H9 (cell line): Measurements from ENCODE around the gene RGL1. TPM values are rescaled to one million over a fixed set of nuclear protein-coding genes. Genes with fewer than 3 reads are reported as not detected.

Source experiments
- DNase-seq: peaks from one replicate; pipeline ENCODE4 v3.0.0-alpha.2; 2017
- H2AFZ ChIP-seq: one replicate; pipeline ENCODE4 v1.6.1; 2013; ENCODE audit warnings: mild to moderate bottlenecking, low read length, control low read depth, moderate library complexity
- H2AK5ac ChIP-seq: 2 replicates; pipeline ENCODE4 v1.6.1; 2013; ENCODE audit warnings: low read length, control low read depth, mixed read lengths; ENCODE audit not compliant: insufficient read length
- H2BK120ac ChIP-seq: one replicate; pipeline ENCODE4 v1.6.1; 2013; ENCODE audit warnings: low read depth, mild to moderate bottlenecking, low read length, control low read depth, inconsistent platforms; ENCODE audit not compliant: poor library complexity, severe bottlenecking
- H2BK12ac ChIP-seq: 2 replicates; pipeline ENCODE4 v1.6.1; 2013; ENCODE audit warnings: low read length, control low read depth, mixed read lengths, low read depth; ENCODE audit not compliant: insufficient read length
- H2BK15ac ChIP-seq: 2 replicates; pipeline ENCODE4 v1.6.1; 2013; ENCODE audit warnings: low read depth, low read length, control low read depth
- H2BK20ac ChIP-seq: one replicate; pipeline ENCODE4 v1.6.1; 2013; ENCODE audit warnings: low read depth, mild to moderate bottlenecking, low read length, control low read depth, inconsistent platforms; ENCODE audit not compliant: poor library complexity, severe bottlenecking
- H2BK5ac ChIP-seq: 2 replicates; pipeline ENCODE4 v1.6.1; 2013; ENCODE audit warnings: low read length, control low read depth, mixed read lengths; ENCODE audit not compliant: insufficient read length
- H3K14ac ChIP-seq: 2 replicates; pipeline ENCODE4 v1.6.1; 2013; ENCODE audit warnings: low read length, control low read depth; ENCODE audit not compliant: insufficient read depth
- H3K18ac ChIP-seq: 2 replicates; pipeline ENCODE4 v1.6.1; 2013; ENCODE audit warnings: low read depth, mild to moderate bottlenecking, mixed read lengths, low read length, control low read depth; ENCODE audit not compliant: insufficient read length
- H3K23ac ChIP-seq: 2 replicates; pipeline ENCODE4 v1.6.1; 2013; ENCODE audit warnings: low read length, control low read depth, mixed read lengths, low read depth; ENCODE audit not compliant: insufficient read length
- H3K23me2 ChIP-seq: 2 replicates; pipeline ENCODE4 v1.6.1; 2013; ENCODE audit warnings: low read depth, mild to moderate bottlenecking, mixed read lengths, low read length, control low read depth; ENCODE audit not compliant: insufficient read length, poor library complexity, severe bottlenecking
- H3K27ac ChIP-seq: 2 replicates; pipeline ENCODE4 v1.5.1; 2013; ENCODE audit warnings: low read length, control low read depth, mixed read lengths, low read depth; ENCODE audit not compliant: insufficient read length
- H3K27me3 ChIP-seq: 2 replicates; pipeline ENCODE4 v1.6.1; 2013; ENCODE audit warnings: low read length, control low read depth, inconsistent platforms; ENCODE audit not compliant: insufficient read depth
- H3K4ac ChIP-seq: 2 replicates; pipeline ENCODE4 v1.6.1; 2013; ENCODE audit warnings: low read depth, mild to moderate bottlenecking, control low read depth, inconsistent platforms, low read length, moderate library complexity
- H3K4me1 ChIP-seq: 2 replicates; pipeline ENCODE4 v1.6.1; 2013; ENCODE audit warnings: low read length, control low read depth, inconsistent platforms; ENCODE audit not compliant: insufficient read depth
- H3K4me2 ChIP-seq: 2 replicates; pipeline ENCODE4 v1.6.1; 2013; ENCODE audit warnings: low read length, control low read depth, mixed read lengths; ENCODE audit not compliant: insufficient read length, insufficient read depth
- H3K56ac ChIP-seq: 2 replicates; pipeline ENCODE4 v1.6.1; 2013; ENCODE audit warnings: low read depth, mild to moderate bottlenecking, mixed read lengths, low read length, control low read depth; ENCODE audit not compliant: insufficient read length
- H3K79me1 ChIP-seq: 2 replicates; pipeline ENCODE4 v1.6.1; 2013; ENCODE audit warnings: low read depth, mild to moderate bottlenecking, moderate library complexity, low read length, control low read depth, inconsistent platforms; ENCODE audit not compliant: insufficient read depth, poor library complexity, severe bottlenecking
- H3K79me2 ChIP-seq: 2 replicates; pipeline ENCODE4 v1.6.1; 2013; ENCODE audit warnings: low read length, control low read depth, inconsistent platforms; ENCODE audit not compliant: insufficient read depth
- H3K9ac ChIP-seq: 2 replicates; pipeline ENCODE4 v1.6.1; 2013; ENCODE audit warnings: low read length, control low read depth, mixed read lengths; ENCODE audit not compliant: insufficient read length; ENCODE audit errors: extremely low read depth
- H3K9me3 ChIP-seq: one replicate; pipeline ENCODE4 v1.6.1; 2013; ENCODE audit warnings: low read depth, low read length, inconsistent platforms; ENCODE audit not compliant: control insufficient read depth
- H3T11ph ChIP-seq: one replicate; pipeline ENCODE4 v1.6.1; 2013; ENCODE audit warnings: mild to moderate bottlenecking, low read length, control low read depth, inconsistent platforms
- H4K20me1 ChIP-seq: one replicate; pipeline ENCODE4 v1.6.1; 2013; ENCODE audit not compliant: control insufficient read depth, insufficient read length, insufficient read depth
- H4K5ac ChIP-seq: 2 replicates; pipeline ENCODE4 v1.6.1; 2013; ENCODE audit warnings: low read depth, mild to moderate bottlenecking, mixed read lengths, low read length, control low read depth; ENCODE audit not compliant: insufficient read length
- H4K8ac ChIP-seq: replicated peaks from 2 replicates; pipeline ENCODE4 v1.6.1; 2013; ENCODE audit warnings: low read length, control low read depth, mixed read lengths, low read depth; ENCODE audit not compliant: insufficient read length
- H4K91ac ChIP-seq: 2 replicates; pipeline ENCODE4 v1.6.1; 2013; ENCODE audit warnings: low read depth, mild to moderate bottlenecking, moderate library complexity, mixed read lengths, low read length, control low read depth; ENCODE audit not compliant: insufficient read length
- H3K27ac Mint-ChIP-seq, 3 experiments: 2 replicates in 2 of 3; 3 replicates in 1 of 3; pipeline ENCODE4 v1.8.0; 2020 to 2021; ENCODE audit warnings: mixed read lengths in 3 of 3, mild to moderate bottlenecking in 1 of 3, moderate library complexity in 1 of 3
- H3K27me3 Mint-ChIP-seq: 2 replicates; pipeline ENCODE4 v1.8.0; 2021; ENCODE audit warnings: low read depth, mild to moderate bottlenecking, moderate library complexity, mixed read lengths
- H3K36me3 Mint-ChIP-seq, 3 experiments: 2 replicates in 2 of 3; 3 replicates in 1 of 3; pipeline ENCODE4 v1.8.0; 2020 to 2021; ENCODE audit warnings: low read depth in 3 of 3, mixed read lengths in 3 of 3; ENCODE audit not compliant: insufficient read depth in 1 of 3
- H3K4me1 Mint-ChIP-seq, 2 experiments: 2 replicates each; pipeline ENCODE4 v1.8.0; 2020; ENCODE audit warnings: mixed read lengths in 2 of 2
- H3K4me3 Mint-ChIP-seq, 2 experiments: 2 replicates in 1 of 2; 3 replicates in 1 of 2; pipeline ENCODE4 v1.8.0; 2020 to 2021; ENCODE audit warnings: mild to moderate bottlenecking in 2 of 2, mixed read lengths in 2 of 2, moderate library complexity in 1 of 2
- H3K9me3 Mint-ChIP-seq, 2 experiments: 2 replicates in 1 of 2; 3 replicates in 1 of 2; pipeline ENCODE4 v1.8.0; 2020; ENCODE audit warnings: mild to moderate bottlenecking in 2 of 2, mixed read lengths in 2 of 2, moderate library complexity in 1 of 2
- WGBS: extraction: QIAGEN DNeasy Blood & Tissue Kit; methylation state at CpG from one replicate; pipeline ENCODE4 v1.1.7; 2013; ENCODE audit warnings: missing lambda C conversion rate, low lambda C conversion rate, mixed read lengths; ENCODE audit not compliant: insufficient read length; ENCODE audit errors: extremely low coverage; 5-methylcytosine and 5-hydroxymethylcytosine counted together
- total RNA-seq: library from RNA; stranded (reverse); gene quantifications from 2 replicates; pipeline ENCODE4 v1.2.1, GENCODE V29; 2021
- TF ChIP-seq, protein P1 (sequence below): fragments of 200-600 bp; sonication (generic); conservative IDR thresholded peaks from 3 replicates; pipeline ENCODE4 v1.8.0; 2021; ENCODE audit warnings: antibody characterized with exemption, mild to moderate bottlenecking

RGL1 gene
- total RNA-seq, 1 experiment from 2014 or later: 1.4 TPM

DNA sequence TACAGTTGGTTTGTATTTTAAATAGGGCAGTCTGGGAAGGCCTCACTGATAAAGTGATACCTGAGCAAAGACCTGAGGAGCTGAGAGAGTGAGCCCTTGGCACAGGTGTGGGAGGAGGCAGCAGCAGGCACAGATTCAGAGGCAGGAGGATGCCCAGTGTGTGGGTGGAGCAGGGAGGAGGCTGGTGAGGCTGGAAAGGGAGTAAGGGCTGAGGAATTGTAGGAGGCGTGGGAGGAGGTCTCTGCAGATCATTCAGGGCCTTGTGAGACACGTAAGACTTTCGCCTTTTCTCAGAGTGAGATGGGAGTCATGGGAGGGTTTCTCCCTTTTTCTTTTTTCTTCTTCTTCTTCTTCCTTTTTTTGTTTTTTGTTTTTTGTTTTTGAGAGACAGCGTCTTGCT, 58.0 kb downstream of the RGL1 start:
- no CpG with 5 or more reads among the region's 4 CpGs for WGBS

More for the DNA sequence above, 58.0 kb downstream of the RGL1 start:
- no peaks in the 10 kb centered on the region for H3K27me3 ChIP-seq
- H3K9ac ChIP-seq: no peak overlapping the region
- H3K27ac ChIP-seq: no peak overlapping the region
- no peak overlapping the region for H2AFZ ChIP-seq
- H3K14ac ChIP-seq: no peak overlapping the region
- H3K9me3 ChIP-seq: no peaks in the 10 kb centered on the region
- H3K79me2 ChIP-seq: no peaks in the 10 kb centered on the region
- Mint-ChIP-seq H3K36me3 (no peaks in the 10 kb centered on the region), H3K4me1 (no peaks in the 10 kb centered on the region; a peak in 1 of 4 replicates), H3K9me3 (no peaks in the 10 kb centered on the region), H3K27ac (peak overlapping the region in 1 of 3 experiments; percentile 25; a peak in 3 of 7 replicates), H3K4me3 (no peak overlapping the region), H3K27me3 (no peaks in the 10 kb centered on the region)
- no peak overlapping the region for H3T11ph ChIP-seq
- no peak overlapping the region for H2BK12ac ChIP-seq
- H3K4me1 ChIP-seq: no peaks in the 10 kb centered on the region
- TF ChIP-seq, protein P1, sequence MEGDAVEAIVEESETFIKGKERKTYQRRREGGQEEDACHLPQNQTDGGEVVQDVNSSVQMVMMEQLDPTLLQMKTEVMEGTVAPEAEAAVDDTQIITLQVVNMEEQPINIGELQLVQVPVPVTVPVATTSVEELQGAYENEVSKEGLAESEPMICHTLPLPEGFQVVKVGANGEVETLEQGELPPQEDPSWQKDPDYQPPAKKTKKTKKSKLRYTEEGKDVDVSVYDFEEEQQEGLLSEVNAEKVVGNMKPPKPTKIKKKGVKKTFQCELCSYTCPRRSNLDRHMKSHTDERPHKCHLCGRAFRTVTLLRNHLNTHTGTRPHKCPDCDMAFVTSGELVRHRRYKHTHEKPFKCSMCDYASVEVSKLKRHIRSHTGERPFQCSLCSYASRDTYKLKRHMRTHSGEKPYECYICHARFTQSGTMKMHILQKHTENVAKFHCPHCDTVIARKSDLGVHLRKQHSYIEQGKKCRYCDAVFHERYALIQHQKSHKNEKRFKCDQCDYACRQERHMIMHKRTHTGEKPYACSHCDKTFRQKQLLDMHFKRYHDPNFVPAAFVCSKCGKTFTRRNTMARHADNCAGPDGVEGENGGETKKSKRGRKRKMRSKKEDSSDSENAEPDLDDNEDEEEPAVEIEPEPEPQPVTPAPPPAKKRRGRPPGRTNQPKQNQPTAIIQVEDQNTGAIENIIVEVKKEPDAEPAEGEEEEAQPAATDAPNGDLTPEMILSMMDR: no peak
- H2BK120ac ChIP-seq: no peak overlapping the region
- H4K20me1 ChIP-seq: no peaks in the 10 kb centered on the region
- no peak for DNase-seq
- H4K8ac ChIP-seq: no peak overlapping the region
- no peak overlapping the region for H2BK15ac ChIP-seq
- no peak overlapping the region for H2BK5ac ChIP-seq
- no peaks in the 10 kb centered on the region for H3K23me2 ChIP-seq
- H3K79me1 ChIP-seq: no peaks in the 10 kb centered on the region
- H3K18ac ChIP-seq: no peak overlapping the region
- no peak overlapping the region for H4K5ac ChIP-seq
- no peak overlapping the region for H2AK5ac ChIP-seq
- no peak overlapping the region for H3K56ac ChIP-seq
- H3K23ac ChIP-seq: no peak overlapping the region
- H4K91ac ChIP-seq: no peak overlapping the region
- H3K4me2 ChIP-seq: no peak overlapping the region
- no peak overlapping the region for H2BK20ac ChIP-seq
- no peak overlapping the region for H3K4ac ChIP-seq
